ENCODE measurements around the gene RALGAPA1.

RALGAPA1 gene

DNA sequence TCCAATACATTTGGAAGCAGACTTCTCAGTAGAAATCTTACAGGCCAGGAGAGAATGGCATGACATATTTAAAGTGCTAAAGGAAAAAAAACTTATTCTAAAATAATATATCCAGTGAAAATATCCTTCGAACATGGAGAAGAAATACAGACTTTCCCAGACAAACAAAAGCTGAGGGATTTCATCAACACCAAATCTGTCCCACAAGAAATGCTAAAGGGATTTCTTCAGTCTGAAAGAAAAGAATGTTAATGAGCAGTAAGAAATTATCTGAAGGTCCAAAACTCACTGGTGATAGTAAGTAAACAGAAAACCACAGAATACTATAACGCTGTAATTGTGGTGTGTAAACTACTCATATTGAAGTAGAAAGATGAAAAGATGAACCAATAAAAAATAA is 171.2 kb downstream of the RALGAPA1 start:
- no peak overlapping the region for H3K9ac ChIP-seq (ENCODE audit: low read length)
- H3K36me3 ChIP-seq (ENCODE audit: control insufficient read depth in 1 of 2, insufficient read depth in 2 of 2, low read length in 2 of 2) = peaks cover 0 to 2% of the 10 kb centered on the region in 2 experiments
- H3K79me1 ChIP-seq (ENCODE audit: low read length) = no peaks in the 10 kb centered on the region
- no peak overlapping the region for H2AK5ac ChIP-seq (ENCODE audit: low read length)
- no peaks in the 10 kb centered on the region for H3K79me2 ChIP-seq (ENCODE audit: control insufficient read depth, insufficient read depth, low read length, poor library complexity)
- H2BK5ac ChIP-seq (ENCODE audit: low read depth, low read length, poor library complexity) = no peak overlapping the region
- no CpG with 5 or more reads among the region's 2 CpGs for WGBS (ENCODE audit: extremely low coverage, insufficient coverage, insufficient read length)
- no peak overlapping the region for H2AFZ ChIP-seq (ENCODE audit: insufficient read depth, low read length, poor library complexity)
- no peak overlapping the region for H4K91ac ChIP-seq (ENCODE audit: low read depth, low read length)
- H3K9me3 ChIP-seq (ENCODE audit: insufficient read depth, low read depth, low read length) = no peaks in the 10 kb centered on the region
- no peak overlapping the region for H3K18ac ChIP-seq (ENCODE audit: low read length)
- no peak overlapping the region for H3K23ac ChIP-seq (ENCODE audit: low read length)
- no peak overlapping the region for H3K4ac ChIP-seq (ENCODE audit: low read depth, low read length)
- no peak overlapping the region for H2BK12ac ChIP-seq (ENCODE audit: low read length)
- no peaks in the 10 kb centered on the region for H3K4me1 ChIP-seq (ENCODE audit: control insufficient read depth in 1 of 2, insufficient read depth in 2 of 2, low read length in 2 of 2)
- no peak overlapping the region for H3K4me2 ChIP-seq (ENCODE audit: low read length)
- no peak for DNase-seq
- H4K8ac ChIP-seq (ENCODE audit: low read depth, low read length) = no peak overlapping the region
- no peak overlapping the region for H3K27ac ChIP-seq (ENCODE audit: low read depth, low read length)
- H3K27me3 ChIP-seq (ENCODE audit: insufficient read depth, low read length) = no peaks in the 10 kb centered on the region
- no peak overlapping the region for H4K12ac ChIP-seq (ENCODE audit: low read depth, low read length)
- H3K14ac ChIP-seq (ENCODE audit: low read length) = no peak overlapping the region
- no peak overlapping the region for H3K4me3 ChIP-seq (ENCODE audit: low read depth, low read length)
- no peak overlapping the region for H2BK120ac ChIP-seq (ENCODE audit: insufficient read depth, low read length, poor library complexity)

DNA sequence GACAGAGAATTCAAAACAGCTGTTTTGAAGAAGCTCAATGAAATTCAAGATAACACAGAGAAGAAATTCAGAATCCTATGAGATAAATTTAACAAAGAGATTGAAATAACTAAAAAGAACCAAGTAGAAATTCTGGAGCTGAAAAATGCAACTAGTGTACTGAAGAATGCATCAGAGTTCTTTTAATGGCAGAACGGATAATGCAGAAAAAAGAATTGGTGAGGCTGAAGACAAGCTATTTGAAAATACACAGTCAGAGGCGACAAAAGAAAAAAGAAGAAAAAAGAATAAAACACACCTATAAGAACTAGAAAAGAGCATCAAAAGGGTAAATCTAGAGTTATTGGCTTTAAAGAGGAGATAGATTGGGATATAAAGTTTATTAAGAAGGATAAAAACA is 171.8 kb downstream of the RALGAPA1 start:
- Histone ChIP-seq H3K79me1 (ENCODE audit: low read length) (no peaks in the 10 kb centered on the region), H3K9me3 (ENCODE audit: insufficient read depth, low read depth, low read length) (no peaks in the 10 kb centered on the region), H4K91ac (ENCODE audit: low read depth, low read length) (no peak overlapping the region), H3K27me3 (ENCODE audit: insufficient read depth, low read length) (no peaks in the 10 kb centered on the region), H4K12ac (ENCODE audit: low read depth, low read length) (no peak overlapping the region), H3K9ac (ENCODE audit: low read length) (no peak overlapping the region), H4K8ac (ENCODE audit: low read depth, low read length) (no peak overlapping the region), H2BK5ac (ENCODE audit: low read depth, low read length, poor library complexity) (no peak overlapping the region), H3K4me2 (ENCODE audit: low read length) (no peak overlapping the region), H3K27ac (ENCODE audit: low read depth, low read length) (no peak overlapping the region), H3K23ac (ENCODE audit: low read length) (no peak overlapping the region), H3K4ac (ENCODE audit: low read depth, low read length) (no peak overlapping the region), H2BK12ac (ENCODE audit: low read length) (no peak overlapping the region), H3K36me3 (ENCODE audit: control insufficient read depth in 1 of 2, insufficient read depth in 2 of 2, low read length in 2 of 2) (peaks cover 0 to 2% of the 10 kb centered on the region in 2 experiments), H2AK5ac (ENCODE audit: low read length) (no peak overlapping the region), H3K14ac (ENCODE audit: low read length) (no peak overlapping the region), H3K4me3 (ENCODE audit: low read depth, low read length) (no peak overlapping the region), H3K79me2 (ENCODE audit: control insufficient read depth, insufficient read depth, low read length, poor library complexity) (no peaks in the 10 kb centered on the region), H2AFZ (ENCODE audit: insufficient read depth, low read length, poor library complexity) (no peak overlapping the region), H3K4me1 (ENCODE audit: control insufficient read depth in 1 of 2, insufficient read depth in 2 of 2, low read length in 2 of 2) (no peaks in the 10 kb centered on the region), H3K18ac (ENCODE audit: low read length) (no peak overlapping the region), H2BK120ac (ENCODE audit: insufficient read depth, low read length, poor library complexity) (no peak overlapping the region)
- no peak for DNase-seq
- whole genome bisulfite sequencing (ENCODE audit: extremely low coverage, insufficient coverage, insufficient read length) = no CpG with 5 or more reads among the region's 2 CpGs

DNA sequence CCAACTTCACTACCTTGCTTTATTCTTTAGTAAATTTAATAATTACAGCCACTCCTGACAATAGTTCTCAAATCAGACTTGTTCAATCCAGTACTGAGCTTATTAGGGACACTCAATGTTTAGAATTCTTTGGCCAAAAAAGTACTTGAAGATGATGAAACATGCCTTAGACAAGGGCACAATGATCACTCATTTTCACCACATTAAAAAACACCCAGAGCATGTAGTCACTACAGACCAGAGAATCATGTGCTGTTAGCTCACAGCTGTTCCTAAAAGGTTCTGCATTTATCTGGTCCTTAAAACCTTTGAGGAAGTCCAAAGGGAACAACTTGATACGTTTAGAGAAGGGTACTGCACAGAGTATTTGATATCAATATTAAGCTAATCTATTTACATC is 176.4 kb downstream of the RALGAPA1 start:
- no peak overlapping the region for H3K4ac ChIP-seq (ENCODE audit: low read depth, low read length)
- H2BK5ac ChIP-seq (ENCODE audit: low read depth, low read length, poor library complexity) = no peak overlapping the region
- H2BK120ac ChIP-seq (ENCODE audit: insufficient read depth, low read length, poor library complexity) = no peak overlapping the region
- no peak overlapping the region for H3K27ac ChIP-seq (ENCODE audit: low read depth, low read length)
- no peak overlapping the region for H4K8ac ChIP-seq (ENCODE audit: low read depth, low read length)
- no peak overlapping the region for H2AFZ ChIP-seq (ENCODE audit: insufficient read depth, low read length, poor library complexity)
- no peak overlapping the region for H3K9ac ChIP-seq (ENCODE audit: low read length)
- no peak overlapping the region for H3K14ac ChIP-seq (ENCODE audit: low read length)
- WGBS (ENCODE audit: extremely low coverage, insufficient coverage, insufficient read length) = no CpG with 5 or more reads among the region's 1 CpG
- H3K4me3 ChIP-seq (ENCODE audit: low read depth, low read length) = no peak overlapping the region
- H3K79me1 ChIP-seq (ENCODE audit: low read length) = no peaks in the 10 kb centered on the region
- H3K36me3 ChIP-seq (ENCODE audit: control insufficient read depth in 1 of 2, insufficient read depth in 2 of 2, low read length in 2 of 2) = peaks cover 0 to 2% of the 10 kb centered on the region in 2 experiments
- no peak overlapping the region for H4K91ac ChIP-seq (ENCODE audit: low read depth, low read length)
- H3K79me2 ChIP-seq (ENCODE audit: control insufficient read depth, insufficient read depth, low read length, poor library complexity) = no peaks in the 10 kb centered on the region
- H3K27me3 ChIP-seq (ENCODE audit: insufficient read depth, low read length) = no peaks in the 10 kb centered on the region
- H3K23ac ChIP-seq (ENCODE audit: low read length) = no peak overlapping the region
- H4K12ac ChIP-seq (ENCODE audit: low read depth, low read length) = no peak overlapping the region
- H2BK12ac ChIP-seq (ENCODE audit: low read length) = no peak overlapping the region
- no peak overlapping the region for H3K4me2 ChIP-seq (ENCODE audit: low read length)
- no peaks in the 10 kb centered on the region for H3K9me3 ChIP-seq (ENCODE audit: insufficient read depth, low read depth, low read length)
- H3K4me1 ChIP-seq (ENCODE audit: control insufficient read depth in 1 of 2, insufficient read depth in 2 of 2, low read length in 2 of 2) = no peaks in the 10 kb centered on the region
- no peak overlapping the region for H3K18ac ChIP-seq (ENCODE audit: low read length)
- no peak for DNase-seq
- H2AK5ac ChIP-seq (ENCODE audit: low read length) = no peak overlapping the region

DNA sequence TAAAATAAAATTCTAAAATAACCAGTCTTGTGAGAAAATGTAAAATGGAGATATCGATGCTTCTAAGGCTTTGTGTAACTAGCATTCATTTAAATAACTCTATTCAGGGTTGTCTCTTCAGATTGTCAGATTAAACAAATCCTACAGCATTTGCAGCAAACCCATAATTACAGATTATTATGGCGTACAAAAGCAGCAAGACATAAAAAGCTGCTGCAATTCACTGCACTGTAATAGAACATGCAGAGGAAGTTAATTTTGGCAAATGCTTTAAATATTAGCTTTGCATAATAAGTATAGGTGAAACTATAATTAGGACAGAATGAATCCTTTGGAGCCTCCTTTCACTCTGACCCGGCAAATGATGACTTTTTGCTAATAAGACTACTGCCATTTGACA is 176.8 kb downstream of the RALGAPA1 start:
- no peak overlapping the region for H2AK5ac ChIP-seq (ENCODE audit: low read length)
- no peak overlapping the region for H3K18ac ChIP-seq (ENCODE audit: low read length)
- H2BK120ac ChIP-seq (ENCODE audit: insufficient read depth, low read length, poor library complexity) = no peak overlapping the region
- no peaks in the 10 kb centered on the region for H3K79me1 ChIP-seq (ENCODE audit: low read length)
- no peak for DNase-seq
- no peak overlapping the region for H2AFZ ChIP-seq (ENCODE audit: insufficient read depth, low read length, poor library complexity)
- H3K23ac ChIP-seq (ENCODE audit: low read length) = no peak overlapping the region
- no peak overlapping the region for H4K91ac ChIP-seq (ENCODE audit: low read depth, low read length)
- H4K12ac ChIP-seq (ENCODE audit: low read depth, low read length) = no peak overlapping the region
- no peak overlapping the region for H2BK12ac ChIP-seq (ENCODE audit: low read length)
- H3K36me3 ChIP-seq (ENCODE audit: control insufficient read depth in 1 of 2, insufficient read depth in 2 of 2, low read length in 2 of 2) = peaks cover 0 to 2% of the 10 kb centered on the region in 2 experiments
- no peak overlapping the region for H2BK5ac ChIP-seq (ENCODE audit: low read depth, low read length, poor library complexity)
- H3K4me1 ChIP-seq (ENCODE audit: control insufficient read depth in 1 of 2, insufficient read depth in 2 of 2, low read length in 2 of 2) = no peaks in the 10 kb centered on the region
- H4K8ac ChIP-seq (ENCODE audit: low read depth, low read length) = no peak overlapping the region
- no peak overlapping the region for H3K27ac ChIP-seq (ENCODE audit: low read depth, low read length)
- WGBS (ENCODE audit: extremely low coverage, insufficient coverage, insufficient read length) = no CpG with 5 or more reads among the region's 3 CpGs
- H3K14ac ChIP-seq (ENCODE audit: low read length) = no peak overlapping the region
- no peak overlapping the region for H3K4ac ChIP-seq (ENCODE audit: low read depth, low read length)
- no peaks in the 10 kb centered on the region for H3K9me3 ChIP-seq (ENCODE audit: insufficient read depth, low read depth, low read length)
- no peak overlapping the region for H3K4me2 ChIP-seq (ENCODE audit: low read length)
- H3K79me2 ChIP-seq (ENCODE audit: control insufficient read depth, insufficient read depth, low read length, poor library complexity) = no peaks in the 10 kb centered on the region
- no peak overlapping the region for H3K9ac ChIP-seq (ENCODE audit: low read length)
- H3K4me3 ChIP-seq (ENCODE audit: low read depth, low read length) = no peak overlapping the region
- no peaks in the 10 kb centered on the region for H3K27me3 ChIP-seq (ENCODE audit: insufficient read depth, low read length)

All from trophoblast cell (in vitro differentiated cells and primary cell).